Cerebellar cortex (tissue), 1 donor: ENCODE results near the gene PPRC1.
A peak's percentile ranks its signal among the peaks of the same experiment; 100 is the strongest.
"Not testable (repeated sequence)": the region's sequence is repeated elsewhere in the genome, so short reads cannot be mapped to it uniquely, and the experiment has no call there.

Experiments used
- DNase-seq: peaks from one replicate; pipeline ENCODE4 v3.0.0-alpha.2; 2015; ENCODE audit warnings: low spot score

PPRC1 gene

GRCh38 chr10:102150970-102151773 lies 18.3 kb downstream of the PPRC1 start:
- no peak for DNase-seq

- DNase-seq, result peak; percentile 99
Measured at GRCh38 chr10:102151774-102152544, 19.1 kb downstream of the PPRC1 start, which contains the start of gene NOLC1. Gene NOLC1, plus strand, starts transcription at chr10:102152389. Its CDS starts 22 bp downstream, at chr10:102152411.

- no peak for DNase-seq
Measured at GRCh38 chr10:102152545-102152890, 19.7 kb downstream of the PPRC1 start.

- no peak for DNase-seq
Measured at GRCh38 chr10:102153093-102153620, 20.3 kb downstream of the PPRC1 start.

- DNase-seq, result no peak
Measured at GRCh38 chr10:102154466-102155116, 21.8 kb downstream of the PPRC1 start.

GRCh38 chr10:102157224-102157623 lies 24.4 kb downstream of the PPRC1 start:
- no peak for DNase-seq

- DNase-seq, result no peak
Measured at GRCh38 chr10:102159051-102159597, 26.3 kb downstream of the PPRC1 start.

- DNase-seq, result no peak
Measured at GRCh38 chr10:102159831-102160230, 27.0 kb downstream of the PPRC1 start.

- DNase-seq, result no peak
Measured at GRCh38 chr10:102163342-102163989, 30.6 kb downstream of the PPRC1 start.

GRCh38 chr10:102167861-102168260 lies 35.0 kb downstream of the PPRC1 start:
- no peak for DNase-seq

- DNase-seq, result no peak
Measured at GRCh38 chr10:102170602-102171001, 37.8 kb downstream of the PPRC1 start.

GRCh38 chr10:102172288-102172687 lies 39.4 kb downstream of the PPRC1 start:
- no peak for DNase-seq

GRCh38 chr10:102175415-102175814 lies 42.6 kb downstream of the PPRC1 start:
- DNase-seq, result no peak

- DNase-seq, result no peak
Measured at GRCh38 chr10:102184606-102185005, 51.8 kb downstream of the PPRC1 start.

- DNase-seq, result no peak
Measured at GRCh38 chr10:102185272-102185671, 52.4 kb downstream of the PPRC1 start.

- peak; percentile 40 for DNase-seq
Measured at GRCh38 chr10:102185811-102186527, 53.1 kb downstream of the PPRC1 start.

- DNase-seq, result no peak
Measured at GRCh38 chr10:102188298-102188940, 55.6 kb downstream of the PPRC1 start.

GRCh38 chr10:102188941-102189898 lies 56.4 kb downstream of the PPRC1 start:
- not testable (repeated sequence) for DNase-seq

GRCh38 chr10:102191956-102192355 lies 59.1 kb downstream of the PPRC1 start:
- DNase-seq, result no peak
